ENCODE data around the gene INPP5A.

The INPP5A gene

GRCh38 chr10:132548869-132549268 is 11.3 kb downstream of the INPP5A start:
- H3K9ac ChIP-seq (ENCODE audit: low read length): no peak overlapping the region
- no CpG with 5 or more reads among the region's 14 CpGs for WGBS (ENCODE audit: extremely low coverage, insufficient coverage, low lambda C conversion rate)
- no peaks in the 10 kb centered on the region for H3K36me3 ChIP-seq (ENCODE audit: control insufficient read depth, insufficient read depth, low read length)
- H3K27ac ChIP-seq (ENCODE audit: low read depth, low read length): no peak overlapping the region
- H3K4me2 ChIP-seq (ENCODE audit: low read length): no peak overlapping the region
- H3K56ac ChIP-seq (ENCODE audit: low read length): no peak overlapping the region
- peaks cover 9% of the 10 kb centered on the region for H3K79me1 ChIP-seq (ENCODE audit: low read length)
- no peaks in the 10 kb centered on the region for H3K27me3 ChIP-seq (ENCODE audit: insufficient read depth, low read length, poor library complexity)
- H4K5ac ChIP-seq (ENCODE audit: low read length): no peak overlapping the region
- no peak overlapping the region for H2BK5ac ChIP-seq (ENCODE audit: low read length)
- H3K79me2 ChIP-seq (ENCODE audit: control insufficient read depth, insufficient read depth, low read length): no peaks in the 10 kb centered on the region
- H3K4me1 ChIP-seq (ENCODE audit: control insufficient read depth, low read depth, low read length): no peaks in the 10 kb centered on the region
- H3K4ac ChIP-seq (ENCODE audit: low read depth, low read length): no peak overlapping the region
- H3K18ac ChIP-seq (ENCODE audit: low read length): no peak overlapping the region
- no peak overlapping the region for H4K8ac ChIP-seq (ENCODE audit: low read depth, low read length)
- no peak overlapping the region for H2BK120ac ChIP-seq (ENCODE audit: low read depth, low read length)
- H3K23ac ChIP-seq (ENCODE audit: low read length): no peak overlapping the region
- no peak overlapping the region for H2BK15ac ChIP-seq (replicated peaks; ENCODE audit: low read depth)
- no peak overlapping the region for H2AK5ac ChIP-seq (ENCODE audit: low read length)
- H3K4me3 ChIP-seq (ENCODE audit: low read length): no peak overlapping the region
- no peak for DNase-seq

- Histone ChIP-seq H3K4ac (ENCODE audit: low read depth, low read length) (no peak overlapping the region), H3K79me1 (ENCODE audit: low read length) (peaks cover 10% of the 10 kb centered on the region), H3K79me2 (ENCODE audit: control insufficient read depth, insufficient read depth, low read length) (peaks cover under 1% of the 10 kb centered on the region), H3K4me3 (ENCODE audit: low read length) (no peak overlapping the region), H3K56ac (ENCODE audit: low read length) (no peak overlapping the region), H4K8ac (ENCODE audit: low read depth, low read length) (no peak overlapping the region), H3K23ac (ENCODE audit: low read length) (no peak overlapping the region), H4K5ac (ENCODE audit: low read length) (no peak overlapping the region), H3K18ac (ENCODE audit: low read length) (no peak overlapping the region), H3K36me3 (ENCODE audit: control insufficient read depth, insufficient read depth, low read length) (no peaks in the 10 kb centered on the region), H3K27me3 (ENCODE audit: insufficient read depth, low read length, poor library complexity) (no peaks in the 10 kb centered on the region), H3K9ac (ENCODE audit: low read length) (no peak overlapping the region), H3K4me2 (ENCODE audit: low read length) (no peak overlapping the region), H2AK5ac (ENCODE audit: low read length) (no peak overlapping the region), H2BK5ac (ENCODE audit: low read length) (no peak overlapping the region), H2BK120ac (ENCODE audit: low read depth, low read length) (no peak overlapping the region), H3K4me1 (ENCODE audit: control insufficient read depth, low read depth, low read length) (no peaks in the 10 kb centered on the region), H2BK15ac (replicated peaks; ENCODE audit: low read depth) (no peak overlapping the region), H3K27ac (ENCODE audit: low read depth, low read length) (no peak overlapping the region)
- DNase-seq: no peak
- WGBS (ENCODE audit: extremely low coverage, insufficient coverage, low lambda C conversion rate): no CpG with 5 or more reads among the region's 12 CpGs
Observed at GRCh38 chr10:132549371-132549770, 11.8 kb downstream of the INPP5A start.

GRCh38 chr10:132550366-132551092 is 12.9 kb downstream of the INPP5A start:
- no peak overlapping the region for H3K4me3 ChIP-seq (ENCODE audit: low read length)
- no peak overlapping the region for H4K8ac ChIP-seq (ENCODE audit: low read depth, low read length)
- no peak overlapping the region for H3K18ac ChIP-seq (ENCODE audit: low read length)
- H4K5ac ChIP-seq (ENCODE audit: low read length): no peak overlapping the region
- H3K27ac ChIP-seq (ENCODE audit: low read depth, low read length): no peak overlapping the region
- DNase-seq: no peak
- no CpG with 5 or more reads among the region's 20 CpGs for WGBS (ENCODE audit: extremely low coverage, insufficient coverage, low lambda C conversion rate)
- peaks cover 4% of the 10 kb centered on the region for H3K79me2 ChIP-seq (ENCODE audit: control insufficient read depth, insufficient read depth, low read length)
- H3K4ac ChIP-seq (ENCODE audit: low read depth, low read length): no peak overlapping the region
- no peak overlapping the region for H2BK15ac ChIP-seq (replicated peaks; ENCODE audit: low read depth)
- H3K4me1 ChIP-seq (ENCODE audit: control insufficient read depth, low read depth, low read length): no peaks in the 10 kb centered on the region
- H2BK120ac ChIP-seq (ENCODE audit: low read depth, low read length): no peak overlapping the region
- H3K4me2 ChIP-seq (ENCODE audit: low read length): no peak overlapping the region
- peaks cover 14% of the 10 kb centered on the region for H3K79me1 ChIP-seq (ENCODE audit: low read length)
- H3K56ac ChIP-seq (ENCODE audit: low read length): no peak overlapping the region
- H3K9ac ChIP-seq (ENCODE audit: low read length): no peak overlapping the region
- no peak overlapping the region for H2BK5ac ChIP-seq (ENCODE audit: low read length)
- no peaks in the 10 kb centered on the region for H3K36me3 ChIP-seq (ENCODE audit: control insufficient read depth, insufficient read depth, low read length)
- H3K27me3 ChIP-seq (ENCODE audit: insufficient read depth, low read length, poor library complexity): no peaks in the 10 kb centered on the region
- no peak overlapping the region for H3K23ac ChIP-seq (ENCODE audit: low read length)
- no peak overlapping the region for H2AK5ac ChIP-seq (ENCODE audit: low read length)

GRCh38 chr10:132551093-132551807 is 13.7 kb downstream of the INPP5A start:
- Histone ChIP-seq H3K9ac (ENCODE audit: low read length) (no peak overlapping the region), H3K56ac (ENCODE audit: low read length) (no peak overlapping the region), H3K4me2 (ENCODE audit: low read length) (no peak overlapping the region), H3K79me2 (ENCODE audit: control insufficient read depth, insufficient read depth, low read length) (peaks cover 4% of the 10 kb centered on the region), H3K4me1 (ENCODE audit: control insufficient read depth, low read depth, low read length) (no peaks in the 10 kb centered on the region), H3K18ac (ENCODE audit: low read length) (no peak overlapping the region), H3K4ac (ENCODE audit: low read depth, low read length) (no peak overlapping the region), H4K5ac (ENCODE audit: low read length) (no peak overlapping the region), H3K4me3 (ENCODE audit: low read length) (no peak overlapping the region), H2BK5ac (ENCODE audit: low read length) (no peak overlapping the region), H2BK15ac (replicated peaks; ENCODE audit: low read depth) (no peak overlapping the region), H4K8ac (ENCODE audit: low read depth, low read length) (no peak overlapping the region), H2BK120ac (ENCODE audit: low read depth, low read length) (no peak overlapping the region), H3K27me3 (ENCODE audit: insufficient read depth, low read length, poor library complexity) (no peaks in the 10 kb centered on the region), H3K23ac (ENCODE audit: low read length) (no peak overlapping the region), H2AK5ac (ENCODE audit: low read length) (no peak overlapping the region), H3K27ac (ENCODE audit: low read depth, low read length) (no peak overlapping the region), H3K36me3 (ENCODE audit: control insufficient read depth, insufficient read depth, low read length) (no peaks in the 10 kb centered on the region), H3K79me1 (ENCODE audit: low read length) (peaks cover 14% of the 10 kb centered on the region)
- no peak for DNase-seq
- no CpG with 5 or more reads among the region's 15 CpGs for WGBS (ENCODE audit: extremely low coverage, insufficient coverage, low lambda C conversion rate)

- DNase-seq: no peak
- no peak overlapping the region for H3K18ac ChIP-seq (ENCODE audit: low read length)
- no CpG with 5 or more reads among the region's 8 CpGs for WGBS (ENCODE audit: extremely low coverage, insufficient coverage, low lambda C conversion rate)
Observed at GRCh38 chr10:132551808-132552130, 14.2 kb downstream of the INPP5A start.

More at GRCh38 chr10:132551808-132552130, 14.2 kb downstream of the INPP5A start:
- Histone ChIP-seq H4K5ac (ENCODE audit: low read length) (no peak overlapping the region), H2AK5ac (ENCODE audit: low read length) (no peak overlapping the region), H3K79me1 (ENCODE audit: low read length) (peaks cover 16% of the 10 kb centered on the region), H2BK5ac (ENCODE audit: low read length) (no peak overlapping the region), H2BK15ac (replicated peaks; ENCODE audit: low read depth) (no peak overlapping the region), H3K4me2 (ENCODE audit: low read length) (no peak overlapping the region), H3K4ac (ENCODE audit: low read depth, low read length) (no peak overlapping the region), H3K9ac (ENCODE audit: low read length) (no peak overlapping the region), H3K27me3 (ENCODE audit: insufficient read depth, low read length, poor library complexity) (no peaks in the 10 kb centered on the region), H3K23ac (ENCODE audit: low read length) (no peak overlapping the region), H4K8ac (ENCODE audit: low read depth, low read length) (no peak overlapping the region), H3K56ac (ENCODE audit: low read length) (no peak overlapping the region), H2BK120ac (ENCODE audit: low read depth, low read length) (no peak overlapping the region), H3K4me1 (ENCODE audit: control insufficient read depth, low read depth, low read length) (no peaks in the 10 kb centered on the region), H3K27ac (ENCODE audit: low read depth, low read length) (no peak overlapping the region), H3K79me2 (ENCODE audit: control insufficient read depth, insufficient read depth, low read length) (peaks cover 4% of the 10 kb centered on the region), H3K4me3 (ENCODE audit: low read length) (no peak overlapping the region), H3K36me3 (ENCODE audit: control insufficient read depth, insufficient read depth, low read length) (no peaks in the 10 kb centered on the region)

Data from mesendoderm (in vitro differentiated cells).